Esophagus squamous epithelium (tissue), 5 donors: ENCODE results near the gene TMEM131L. TPM values are rescaled to one million over a fixed set of nuclear protein-coding genes. Genes with fewer than 3 reads are reported as not detected.

ENCODE experiments used
- DNase-seq: peaks from one replicate; lab custom pipeline; 2025; lab: John Stamatoyannopoulos, UW
- H3K27ac ChIP-seq, 4 donors: fragments of 200-600 bp; sonication (generic); one replicate each; pipeline ENCODE4 v1.5.1; 2016 to 2019; ENCODE audit warnings: mild to moderate bottlenecking in 1 of 4
- H3K27me3 ChIP-seq, 4 donors: fragments of 200-600 bp; sonication (generic); 1 replicate in 3 of 4; 2 replicates in 1 of 4; pipeline versions ENCODE4 v1.5.1 to v1.6.0; 2017 to 2021; ENCODE audit warnings: antibody characterized with exemption in 1 of 4
- H3K36me3 ChIP-seq, 3 donors: fragments of 200-600 bp; sonication (generic); one replicate each; pipeline ENCODE4 v1.5.1; 2016 to 2019
- H3K4me1 ChIP-seq, 3 donors: fragments of 200-600 bp; sonication (generic); one replicate each; pipeline ENCODE4 v1.5.1; 2017 to 2019
- H3K4me3 ChIP-seq, 4 donors: fragments of 200-600 bp; sonication (generic); 1 replicate in 3 of 4; 2 replicates in 1 of 4; pipeline ENCODE4 v1.5.1; 2016 to 2019; ENCODE audit warnings: mild to moderate bottlenecking in 2 of 4, moderate library complexity in 1 of 4
- H3K9me3 ChIP-seq, 3 donors: fragments of 200-600 bp; sonication (generic); one replicate each; pipeline ENCODE4 v1.5.1; 2016 to 2019
- POLR2A ChIP-seq, 4 donors: fragments of 450-650 bp; IDR thresholded peaks; one replicate each; pipeline ENCODE4 v1.6.1; 2017; ENCODE audit warnings: antibody characterized with exemption in 4 of 4, mild to moderate bottlenecking in 4 of 4, moderate library complexity in 3 of 4
- WGBS, 2 donors: methylation state at CpG; one replicate each; pipeline ENCODE4 v1.1.5; 2018; 5-methylcytosine and 5-hydroxymethylcytosine counted together
- intact Hi-C: fragments of 100-400 bp; cut with DNase I; formaldehyde crosslinking; loops from one replicate; pipeline ENCODE4 v1.15.0; 2022
- total RNA-seq, 4 donors: library from RNA; depleted of rRNA; stranded (reverse); fragments of >200 nt; gene quantifications; one replicate each; pipeline ENCODE4 v1.1.0, GENCODE V29; 2016
- TF ChIP-seq, protein P1 (sequence below), 6 experiments: fragments of 450-650 bp in 4 of 6; fragments of 200-600 bp in 2 of 6; sonication (generic) in 2 of 6; IDR thresholded peaks; one replicate each; pipeline ENCODE4 v1.5.1; 2016 to 2019; ENCODE audit warnings: antibody characterized with exemption in 6 of 6, mild to moderate bottlenecking in 4 of 6, moderate library complexity in 4 of 6
- donor health status: DM: yes; HTN: yes; CAD: no.

TMEM131L gene
- total RNA-seq, 4 donors from 2014 or later, result 9.2 to 14.7 (median 12.4) TPM

DNA sequence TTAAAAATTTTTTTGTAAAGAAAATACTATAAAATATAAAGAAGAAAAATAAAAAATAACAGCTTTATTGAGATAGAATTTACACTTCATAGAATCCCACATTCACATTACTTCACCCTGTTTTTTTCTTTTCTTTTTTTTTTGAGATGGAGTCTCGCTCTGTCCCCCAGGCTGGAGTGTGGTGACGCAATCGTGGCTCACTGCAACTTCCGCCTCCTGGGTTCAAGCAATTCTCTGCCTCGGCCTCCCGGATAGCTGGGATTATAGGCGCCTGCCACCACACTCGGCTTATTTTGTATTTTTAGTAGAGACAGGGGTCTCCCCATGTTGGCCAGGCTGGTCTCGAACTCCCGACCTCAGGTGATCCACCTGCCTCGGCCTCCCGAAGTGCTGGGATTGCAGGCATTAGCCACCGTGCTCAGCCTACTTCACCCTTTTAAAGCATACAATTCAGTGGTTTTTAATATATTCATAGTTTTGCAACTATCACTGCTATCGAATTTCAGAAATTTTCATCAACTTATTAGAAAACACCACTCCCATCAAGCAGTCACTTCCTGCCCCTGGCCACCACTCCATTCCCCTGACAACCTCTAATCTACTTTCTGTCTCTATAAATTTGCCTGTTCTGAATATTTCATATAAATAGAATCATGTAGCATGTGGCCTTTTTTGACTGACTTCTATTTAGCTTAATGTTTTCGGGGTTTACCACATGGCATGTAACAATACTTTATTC, 48.7 kb downstream of the TMEM131L start:
- DNase-seq, result no peak
- no peak overlapping the region for H3K4me3 ChIP-seq
- TF ChIP-seq POLR2A (IDR thresholded peaks at IDR 0.05), result no peak
- TF ChIP-seq, protein P1, sequence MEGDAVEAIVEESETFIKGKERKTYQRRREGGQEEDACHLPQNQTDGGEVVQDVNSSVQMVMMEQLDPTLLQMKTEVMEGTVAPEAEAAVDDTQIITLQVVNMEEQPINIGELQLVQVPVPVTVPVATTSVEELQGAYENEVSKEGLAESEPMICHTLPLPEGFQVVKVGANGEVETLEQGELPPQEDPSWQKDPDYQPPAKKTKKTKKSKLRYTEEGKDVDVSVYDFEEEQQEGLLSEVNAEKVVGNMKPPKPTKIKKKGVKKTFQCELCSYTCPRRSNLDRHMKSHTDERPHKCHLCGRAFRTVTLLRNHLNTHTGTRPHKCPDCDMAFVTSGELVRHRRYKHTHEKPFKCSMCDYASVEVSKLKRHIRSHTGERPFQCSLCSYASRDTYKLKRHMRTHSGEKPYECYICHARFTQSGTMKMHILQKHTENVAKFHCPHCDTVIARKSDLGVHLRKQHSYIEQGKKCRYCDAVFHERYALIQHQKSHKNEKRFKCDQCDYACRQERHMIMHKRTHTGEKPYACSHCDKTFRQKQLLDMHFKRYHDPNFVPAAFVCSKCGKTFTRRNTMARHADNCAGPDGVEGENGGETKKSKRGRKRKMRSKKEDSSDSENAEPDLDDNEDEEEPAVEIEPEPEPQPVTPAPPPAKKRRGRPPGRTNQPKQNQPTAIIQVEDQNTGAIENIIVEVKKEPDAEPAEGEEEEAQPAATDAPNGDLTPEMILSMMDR (IDR thresholded peaks at IDR 0.05), result no peak
- H3K27me3 ChIP-seq, result no peaks in the 10 kb centered on the region
- H3K9me3 ChIP-seq, result no peaks in the 10 kb centered on the region
- WGBS, 2 donors, result 81 to 90% methylated on average over 15 of the region's 15 CpGs
- peak overlapping the region in 2 of 4 donors; percentile 42 to 56 for H3K27ac ChIP-seq
- H3K36me3 ChIP-seq, result peaks cover 0 to 10% (median 0%) of the 10 kb centered on the region in 3 donors
- peaks cover 2 to 57% (median 12%) of the 10 kb centered on the region in 3 donors for H3K4me1 ChIP-seq
- intact Hi-C loops, result no loop called here

DNA sequence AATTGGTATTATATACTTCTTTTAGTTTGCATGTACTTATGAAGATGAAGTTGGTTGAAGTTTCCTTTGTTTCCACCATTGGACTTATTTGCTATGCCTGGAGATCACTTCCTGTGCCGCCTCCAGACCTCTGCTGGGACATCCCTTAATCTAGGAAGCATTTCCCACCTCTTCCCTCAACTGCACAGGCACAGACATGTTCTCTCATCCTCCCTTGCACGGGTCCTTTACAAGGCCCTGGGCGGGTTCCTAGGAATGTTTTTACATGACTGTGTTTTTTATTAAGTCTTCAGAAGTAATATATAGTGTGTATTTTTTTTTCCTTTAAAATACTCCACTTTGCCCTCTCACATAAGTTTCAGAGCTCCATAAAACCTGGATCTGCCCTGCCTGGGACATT, 51.0 kb downstream of the TMEM131L start:
- TF ChIP-seq, protein P1 (IDR thresholded peaks at IDR 0.05), result no peak
- TF ChIP-seq POLR2A (IDR thresholded peaks at IDR 0.05), result no peak
- WGBS, 2 donors, result 60 to 72% methylated on average over 3 of the region's 3 CpGs
- Histone ChIP-seq H3K4me1 (peaks cover 2 to 73% (median 12%) of the 10 kb centered on the region in 3 donors), H3K9me3 (no peaks in the 10 kb centered on the region), H3K36me3 (peaks cover 0 to 10% (median 0%) of the 10 kb centered on the region in 3 donors), H3K27ac (peak overlapping the region in 2 of 4 donors; percentile 5 to 67), H3K4me3 (no peak overlapping the region), H3K27me3 (no peaks in the 10 kb centered on the region)
- DNase-seq, result no peak
- intact Hi-C loops, result no loop called here

DNA sequence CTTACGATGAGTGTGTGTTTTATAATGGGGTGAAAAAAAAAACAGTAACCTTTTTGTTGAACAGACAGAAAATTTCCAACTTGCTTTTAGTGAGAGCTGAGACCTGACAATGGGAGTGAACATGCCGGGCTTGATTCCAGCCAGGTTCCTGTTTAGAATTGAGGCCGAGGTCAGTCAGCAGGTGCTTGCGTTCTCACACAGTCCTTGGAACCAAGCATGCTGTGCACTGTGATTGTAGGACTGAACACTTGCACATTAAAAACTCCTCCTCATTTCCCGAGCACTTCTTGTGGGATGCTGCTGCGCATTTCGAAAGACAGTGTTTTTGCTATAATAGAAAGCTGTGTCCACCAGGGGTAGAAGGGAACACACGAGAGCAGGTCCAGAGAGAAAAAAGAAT, 51.8 kb downstream of the TMEM131L start:
- Histone ChIP-seq H3K36me3 (peaks cover 0 to 10% (median 0%) of the 10 kb centered on the region in 3 donors), H3K27me3 (no peaks in the 10 kb centered on the region), H3K9me3 (no peaks in the 10 kb centered on the region), H3K4me3 (no peak overlapping the region), H3K27ac (peak overlapping the region in 3 of 4 donors; percentile 67 to 71 (median 68)), H3K4me1 (peaks cover 2 to 69% (median 14%) of the 10 kb centered on the region in 3 donors)
- TF ChIP-seq, protein P1 (IDR thresholded peaks at IDR 0.05), result no peak
- TF ChIP-seq POLR2A (IDR thresholded peaks at IDR 0.05), result no peak
- intact Hi-C loops, result no loop called here
- WGBS, 2 donors, result 69 to 78% methylated on average over 5 to 8 of the region's 8 CpGs
- DNase-seq, result no peak

DNA sequence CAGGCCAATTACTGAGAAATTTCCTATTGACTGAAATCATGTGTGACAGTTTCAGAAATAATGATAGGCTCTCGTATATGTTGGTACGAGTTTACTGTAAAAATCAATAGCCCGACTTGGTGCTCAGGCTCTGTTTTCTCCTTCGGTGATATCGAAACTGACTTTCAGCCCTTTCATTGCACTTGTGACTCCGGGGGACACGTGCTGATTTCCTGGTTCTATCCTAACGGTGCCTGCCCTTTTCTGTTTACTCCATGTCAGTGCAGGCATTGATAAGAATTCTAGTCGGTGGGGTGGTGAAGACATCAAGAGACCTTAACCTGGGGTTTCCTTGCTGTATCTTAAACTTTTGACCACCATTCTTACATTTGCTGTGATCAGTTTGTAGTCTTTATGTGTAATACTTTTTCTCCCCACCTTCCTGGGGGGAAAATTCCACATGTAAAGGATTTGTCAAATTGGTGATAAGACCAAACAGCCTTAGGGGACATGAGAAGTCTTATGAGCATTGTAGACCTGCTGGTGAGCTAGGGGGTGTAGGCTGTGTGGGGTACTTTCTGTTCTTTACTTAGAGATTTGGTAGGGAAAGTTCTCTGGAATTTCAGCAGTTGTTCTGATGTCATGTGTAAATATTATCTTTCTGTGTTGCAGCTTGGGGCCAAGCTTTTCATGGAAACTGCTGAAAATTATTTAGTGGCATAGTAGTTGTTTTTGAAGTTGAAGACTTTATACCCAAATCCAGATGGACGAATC, 52.7 kb downstream of the TMEM131L start:
- H3K4me3 ChIP-seq, result peak overlapping the region in 1 of 4 donors; percentile 13
- peak overlapping the region; percentile 7 to 71 (median 68) for H3K27ac ChIP-seq
- intact Hi-C loops, result no loop called here

More for the DNA sequence above, 52.7 kb downstream of the TMEM131L start:
- no peaks in the 10 kb centered on the region for H3K9me3 ChIP-seq
- DNase-seq, result no peak
- H3K27me3 ChIP-seq, result no peaks in the 10 kb centered on the region
- peaks cover 10 to 69% (median 18%) of the 10 kb centered on the region in 3 donors for H3K4me1 ChIP-seq
- H3K36me3 ChIP-seq, result peaks cover 0 to 10% (median 0%) of the 10 kb centered on the region in 3 donors
- TF ChIP-seq POLR2A (IDR thresholded peaks at IDR 0.05), result no peak
- TF ChIP-seq, protein P1 (IDR thresholded peaks at IDR 0.05), result no peak
- WGBS, 2 donors, result 46 to 80% methylated on average over 10 of the region's 10 CpGs
